ENCODE results near the gene FHAD1.

The FHAD1 gene

DNA sequence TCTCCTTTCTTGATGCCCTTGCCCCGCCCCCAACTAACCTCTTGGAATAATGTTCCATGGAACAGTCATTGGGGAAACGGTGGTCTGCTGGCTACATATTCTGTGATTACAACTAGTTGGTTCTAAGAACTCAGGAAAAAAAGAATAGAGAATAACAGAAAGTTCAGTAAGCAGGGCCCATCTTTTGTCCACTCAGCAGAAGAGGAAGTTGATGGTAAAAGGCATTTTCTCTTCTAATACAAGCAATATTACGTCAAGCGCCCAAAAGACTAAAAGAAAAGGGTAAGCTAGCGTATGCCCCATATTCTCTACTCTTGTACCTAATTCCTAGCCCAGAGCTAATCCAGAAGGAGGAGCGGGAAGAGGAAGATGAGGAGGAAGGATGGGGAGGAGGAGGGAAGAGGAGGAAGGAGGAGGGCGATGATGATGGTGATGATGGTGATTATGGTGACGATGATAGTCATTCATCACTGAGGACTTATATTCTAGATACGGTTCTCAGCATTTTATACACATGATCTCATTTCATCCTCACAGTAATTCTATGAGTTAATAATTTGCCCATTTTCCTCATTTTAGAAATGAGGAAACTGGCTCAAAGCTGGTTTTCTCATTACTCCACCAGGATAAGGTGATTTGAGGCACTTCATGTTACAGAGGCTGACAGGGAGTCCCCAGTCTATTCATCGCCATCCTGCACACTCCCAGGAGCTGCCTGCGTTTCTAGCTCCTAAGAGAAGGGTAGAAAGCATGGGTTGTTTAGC, 86.1 kb downstream of the FHAD1 start:
- no peaks in the 10 kb centered on the region for H3K4me1 ChIP-seq (ENCODE audit: low read length)
- no peaks in the 10 kb centered on the region for H4K20me1 ChIP-seq (ENCODE audit: insufficient read depth, low read length)
- no peak overlapping the region for H3K4me2 ChIP-seq (ENCODE audit: low read length)
- H3K36me3 ChIP-seq (replicated peaks; ENCODE audit: low read depth, low read length) = no peaks in the 10 kb centered on the region
- TF ChIP-seq CTCF (IDR thresholded peaks at IDR 0.05; ENCODE audit: low read depth, low read length) (no peak), EZH2phosphoT487 (IDR thresholded peaks at IDR 0.05; ENCODE audit: low read depth) (no peak)
- H3K27ac ChIP-seq (ENCODE audit: low read length) = no peak overlapping the region
- no peak overlapping the region for H3K4me3 ChIP-seq (ENCODE audit: low read length)
- no peaks in the 10 kb centered on the region for H3K79me2 ChIP-seq (ENCODE audit: low read length)
- no peak overlapping the region for H3K9ac ChIP-seq (ENCODE audit: low read length)
- no peaks in the 10 kb centered on the region for H3K9me3 ChIP-seq (ENCODE audit: insufficient read depth, low read length)
- no peak overlapping the region for H2AFZ ChIP-seq (ENCODE audit: low read depth, low read length)
- H3K27me3 ChIP-seq (ENCODE audit: low read depth, low read length) = no peaks in the 10 kb centered on the region

GRCh38 chr1:15334995-15335394, 88.0 kb downstream of the FHAD1 start:
- Histone ChIP-seq H4K20me1 (ENCODE audit: insufficient read depth, low read length) (no peaks in the 10 kb centered on the region), H3K9me3 (ENCODE audit: insufficient read depth, low read length) (no peaks in the 10 kb centered on the region), H3K36me3 (replicated peaks; ENCODE audit: low read depth, low read length) (no peaks in the 10 kb centered on the region), H3K4me2 (ENCODE audit: low read length) (no peak overlapping the region), H3K79me2 (ENCODE audit: low read length) (no peaks in the 10 kb centered on the region), H3K9ac (ENCODE audit: low read length) (no peak overlapping the region), H3K4me1 (ENCODE audit: low read length) (no peaks in the 10 kb centered on the region), H3K27ac (ENCODE audit: low read length) (no peak overlapping the region), H2AFZ (ENCODE audit: low read depth, low read length) (no peak overlapping the region), H3K4me3 (ENCODE audit: low read length) (no peak overlapping the region), H3K27me3 (ENCODE audit: low read depth, low read length) (no peaks in the 10 kb centered on the region)
- TF ChIP-seq EZH2phosphoT487 (IDR thresholded peaks at IDR 0.05; ENCODE audit: low read depth) (no peak), CTCF (IDR thresholded peaks at IDR 0.05; ENCODE audit: low read depth, low read length) (no peak)

GRCh38 chr1:15336866-15337265, 89.8 kb downstream of the FHAD1 start:
- no peak overlapping the region for H3K9ac ChIP-seq (ENCODE audit: low read length)
- H2AFZ ChIP-seq (ENCODE audit: low read depth, low read length) = no peak overlapping the region
- no peaks in the 10 kb centered on the region for H3K36me3 ChIP-seq (replicated peaks; ENCODE audit: low read depth, low read length)
- H3K79me2 ChIP-seq (ENCODE audit: low read length) = no peaks in the 10 kb centered on the region
- no peak overlapping the region for H3K4me2 ChIP-seq (ENCODE audit: low read length)
- no peak overlapping the region for H3K4me3 ChIP-seq (ENCODE audit: low read length)
- no peak overlapping the region for H3K27ac ChIP-seq (ENCODE audit: low read length)
- TF ChIP-seq EZH2phosphoT487 (IDR thresholded peaks at IDR 0.05; ENCODE audit: low read depth) (no peak), CTCF (IDR thresholded peaks at IDR 0.05; ENCODE audit: low read depth, low read length) (no peak)
- H3K9me3 ChIP-seq (ENCODE audit: insufficient read depth, low read length) = no peaks in the 10 kb centered on the region
- peaks cover 3% of the 10 kb centered on the region; the same call in 1 of the 2 replicates for H3K4me1 ChIP-seq (ENCODE audit: low read length)
- H4K20me1 ChIP-seq (ENCODE audit: insufficient read depth, low read length) = no peaks in the 10 kb centered on the region
- no peaks in the 10 kb centered on the region for H3K27me3 ChIP-seq (ENCODE audit: low read depth, low read length)

DNA sequence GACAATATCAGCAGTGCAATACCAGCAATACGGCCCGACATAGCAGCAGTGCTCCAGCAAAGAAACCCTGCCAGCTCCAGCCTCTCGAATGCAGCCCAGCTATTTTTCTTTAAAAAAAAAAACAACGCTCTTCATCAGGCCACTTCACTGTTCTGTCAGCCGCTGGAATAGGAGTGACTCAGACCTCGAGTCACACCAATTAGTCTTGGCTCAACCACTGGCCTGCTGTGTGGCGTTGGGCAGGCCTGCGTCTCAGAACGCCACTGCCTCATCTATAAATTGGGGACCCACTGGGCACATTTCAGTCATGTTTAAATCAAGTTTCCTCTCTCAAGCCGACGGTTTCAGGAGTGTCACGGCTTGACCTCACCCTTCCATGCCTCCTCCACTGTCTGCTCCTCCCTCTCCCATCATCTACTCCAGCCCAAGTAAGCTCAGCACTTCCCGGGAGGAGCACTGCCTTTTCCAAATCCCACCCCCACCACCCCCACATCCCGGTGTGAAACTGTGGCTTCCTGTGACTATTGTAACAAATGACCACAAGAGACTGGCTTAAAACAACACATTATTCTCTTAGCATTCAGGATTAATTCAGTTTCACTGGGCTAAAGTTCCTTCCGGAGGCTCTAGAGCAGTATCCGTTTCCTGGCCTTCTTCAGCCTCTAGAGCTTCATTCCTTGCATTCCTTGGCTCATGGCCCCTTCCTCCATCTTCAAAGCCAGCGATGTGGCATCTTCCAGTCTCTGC, 90.8 kb downstream of the FHAD1 start:
- Histone ChIP-seq H3K4me3 (ENCODE audit: low read length) (no peak overlapping the region), H4K20me1 (ENCODE audit: insufficient read depth, low read length) (no peaks in the 10 kb centered on the region), H3K27ac (ENCODE audit: low read length) (no peak overlapping the region), H3K9me3 (ENCODE audit: insufficient read depth, low read length) (no peaks in the 10 kb centered on the region), H3K4me2 (ENCODE audit: low read length) (no peak overlapping the region), H3K36me3 (replicated peaks; ENCODE audit: low read depth, low read length) (no peaks in the 10 kb centered on the region), H2AFZ (ENCODE audit: low read depth, low read length) (no peak overlapping the region), H3K79me2 (ENCODE audit: low read length) (no peaks in the 10 kb centered on the region), H3K27me3 (ENCODE audit: low read depth, low read length) (no peaks in the 10 kb centered on the region), H3K9ac (ENCODE audit: low read length) (no peak overlapping the region), H3K4me1 (ENCODE audit: low read length) (peaks cover 8% of the 10 kb centered on the region)
- TF ChIP-seq CTCF (IDR thresholded peaks at IDR 0.05; ENCODE audit: low read depth, low read length) = no peak
- TF ChIP-seq EZH2phosphoT487 (IDR thresholded peaks at IDR 0.05; ENCODE audit: low read depth) = no peak
